GM18499 (cell line): ENCODE results near the gene SMIM14.
"Not testable (repeated sequence)": the region's sequence is repeated elsewhere in the genome, so short reads cannot be mapped to it uniquely, and the experiment has no call there.

Source experiments
- ATAC-seq: cut with Tn5 transposase; IDR thresholded peaks from one replicate; pipeline ENCODE4 v1.9.1; 2021; ENCODE audit warnings: moderate number of reproducible peaks; ENCODE audit not compliant: insufficient read depth, unreplicated experiment

The SMIM14 gene

DNA sequence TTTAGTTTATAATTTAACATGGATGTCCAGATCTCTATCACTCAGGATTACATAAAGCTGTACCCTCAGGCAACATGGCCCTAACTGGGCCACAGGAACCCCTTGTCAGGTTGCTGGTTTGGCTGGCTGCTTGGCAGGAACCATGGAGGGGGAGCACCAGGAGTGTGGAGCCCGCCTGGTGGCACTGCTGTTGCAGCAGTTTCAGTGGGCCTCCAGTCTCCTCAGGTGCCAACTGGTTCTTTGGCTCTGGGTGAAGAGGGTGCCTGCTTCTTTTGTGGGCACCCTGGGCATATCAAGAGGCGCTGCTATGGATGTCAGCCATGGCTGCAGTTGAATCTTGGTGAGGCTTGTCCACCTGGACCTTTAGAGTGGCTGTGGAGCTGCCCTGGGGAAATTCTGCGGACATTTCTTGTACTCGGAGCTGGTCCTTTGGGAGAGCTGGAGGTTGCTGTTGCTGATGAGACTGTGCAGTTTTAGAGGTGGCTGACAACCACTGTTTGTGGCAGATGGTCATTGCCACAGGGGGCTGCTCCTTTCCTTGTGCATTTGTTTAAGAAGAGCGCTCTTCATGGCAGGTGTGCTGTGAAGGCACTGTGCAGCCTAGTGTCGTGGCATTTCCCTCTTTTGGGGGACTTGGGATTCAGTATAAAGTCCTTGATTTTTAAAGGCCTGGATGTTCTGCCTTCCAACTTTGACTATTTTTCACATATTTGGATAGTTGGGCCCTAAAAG, 10.3 kb upstream of the SMIM14 start:
- ATAC-seq = no peak

DNA sequence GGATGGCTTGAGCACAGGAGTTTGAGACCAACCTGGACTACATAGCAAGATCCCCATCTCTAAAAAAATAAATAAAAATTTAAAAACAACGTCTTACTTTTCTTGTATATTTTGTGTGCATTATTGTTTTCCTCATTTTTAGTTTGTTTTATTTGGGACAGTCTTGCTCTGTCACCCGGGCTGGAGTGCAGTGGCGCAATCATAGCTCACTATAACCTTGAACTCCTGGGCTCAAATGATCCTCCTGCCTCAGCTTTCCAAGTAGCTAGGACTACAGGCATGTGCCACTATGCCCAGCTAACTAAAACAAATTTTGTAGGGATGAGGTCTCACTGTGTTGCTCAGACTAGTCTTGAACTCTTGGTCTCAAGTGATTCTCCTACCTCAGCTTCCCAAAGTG, 9.5 kb upstream of the SMIM14 start:
- ATAC-seq = no peak

DNA sequence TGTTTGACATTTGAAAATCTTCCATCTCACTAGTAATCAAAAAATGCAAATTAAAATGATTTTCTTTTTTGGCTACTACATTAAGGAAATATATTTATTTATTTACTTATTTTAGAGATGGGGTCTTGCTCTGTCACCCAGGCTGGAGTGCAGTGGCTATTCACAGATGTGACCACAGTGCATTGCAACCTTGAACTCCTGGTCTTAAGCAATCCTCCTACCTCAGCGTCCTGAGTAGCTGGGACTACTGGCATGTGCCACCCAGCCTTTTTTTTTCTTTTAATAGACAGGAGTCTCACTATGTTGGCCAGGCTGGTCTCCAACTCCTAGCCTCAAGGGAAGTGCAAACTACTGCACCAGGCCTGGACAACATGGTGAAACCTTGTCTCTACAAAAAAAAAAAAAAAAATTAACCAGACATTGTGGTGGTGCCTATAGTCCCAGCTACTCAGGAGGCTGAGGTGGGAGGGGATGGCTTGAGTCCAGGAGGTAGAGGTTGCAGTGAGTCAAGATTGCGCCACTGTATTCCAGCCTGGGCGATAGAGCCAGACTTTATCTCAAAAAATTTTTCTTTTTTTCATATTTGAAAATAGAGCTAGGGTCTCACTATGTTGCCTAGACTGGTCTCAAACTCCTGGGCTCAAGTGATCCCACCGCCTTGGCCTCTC, 4.4 kb upstream of the SMIM14 start:
- no peak for ATAC-seq

DNA sequence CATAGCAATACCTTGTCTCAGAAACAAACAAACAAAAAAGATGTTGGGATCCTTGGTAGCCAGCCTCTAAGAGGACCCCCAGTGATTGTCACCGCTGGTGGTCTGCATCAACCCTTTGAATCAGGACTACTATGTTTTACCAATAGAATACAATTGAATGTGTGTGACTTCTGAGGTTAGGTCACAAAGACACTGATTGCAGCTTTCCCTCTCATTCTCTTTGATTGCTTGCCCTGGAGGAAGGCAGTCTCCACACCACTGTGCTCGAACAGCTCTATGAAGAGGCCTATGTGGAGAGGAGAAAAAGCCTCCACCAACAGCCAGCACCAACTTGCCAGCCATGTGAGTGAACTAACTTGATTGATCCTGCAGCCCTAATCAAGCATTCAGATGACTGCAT, 2.8 kb upstream of the SMIM14 start:
- no peak for ATAC-seq

DNA sequence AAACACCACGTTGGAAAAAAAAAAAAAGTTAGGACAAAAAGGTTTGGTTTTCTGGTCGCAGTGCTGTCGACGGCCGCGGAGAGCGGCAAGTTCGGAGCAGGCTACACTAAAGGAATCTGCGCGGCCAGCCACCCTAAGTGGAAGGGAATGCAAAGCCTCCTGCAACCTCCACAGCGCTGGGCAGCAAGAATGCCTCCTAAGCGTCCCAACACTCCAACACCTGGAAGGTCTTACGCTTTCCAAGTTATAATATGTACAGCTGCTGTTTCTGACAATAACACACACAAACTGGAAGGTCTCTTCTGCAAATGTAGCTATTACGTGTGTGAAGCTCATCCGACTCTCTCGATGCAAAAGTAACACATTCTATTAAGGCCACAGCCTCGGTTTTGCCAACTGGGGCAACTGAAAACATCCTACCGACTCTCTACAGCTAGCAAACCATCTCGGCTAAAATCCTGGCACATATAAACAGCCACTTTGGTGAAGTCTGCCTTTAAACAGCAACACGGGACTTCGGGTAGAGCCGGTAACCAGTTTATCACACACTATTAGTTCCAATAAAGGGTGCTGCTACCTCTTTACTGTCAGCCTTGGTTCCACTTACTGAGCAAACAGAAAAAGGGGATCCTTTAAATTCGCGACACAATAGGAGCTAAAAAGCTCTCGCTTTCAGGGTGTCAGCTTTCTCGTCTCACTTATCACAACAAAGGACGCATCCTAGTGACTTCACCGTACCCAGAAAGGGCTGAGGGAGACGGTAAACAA, 895 bp downstream of the SMIM14 start:
- ATAC-seq = no peak

DNA sequence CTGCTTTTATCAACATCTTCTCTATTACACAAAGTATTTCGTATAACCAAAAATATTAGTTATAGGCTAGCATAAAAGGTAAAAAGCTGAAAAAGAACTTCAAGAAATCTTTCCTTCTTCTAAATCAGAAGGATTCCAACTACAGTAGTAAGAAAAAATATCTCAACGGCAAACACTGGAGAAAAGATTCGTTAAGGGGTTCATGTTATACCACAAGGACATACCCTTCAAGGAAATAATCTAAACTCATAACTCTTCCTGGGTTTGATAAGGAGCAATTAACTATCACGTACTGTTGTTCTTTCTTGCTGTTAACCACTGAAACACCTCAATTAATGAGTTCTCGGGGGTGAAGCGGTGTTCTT, 1.5 kb downstream of the SMIM14 start:
- ATAC-seq = no peak

DNA sequence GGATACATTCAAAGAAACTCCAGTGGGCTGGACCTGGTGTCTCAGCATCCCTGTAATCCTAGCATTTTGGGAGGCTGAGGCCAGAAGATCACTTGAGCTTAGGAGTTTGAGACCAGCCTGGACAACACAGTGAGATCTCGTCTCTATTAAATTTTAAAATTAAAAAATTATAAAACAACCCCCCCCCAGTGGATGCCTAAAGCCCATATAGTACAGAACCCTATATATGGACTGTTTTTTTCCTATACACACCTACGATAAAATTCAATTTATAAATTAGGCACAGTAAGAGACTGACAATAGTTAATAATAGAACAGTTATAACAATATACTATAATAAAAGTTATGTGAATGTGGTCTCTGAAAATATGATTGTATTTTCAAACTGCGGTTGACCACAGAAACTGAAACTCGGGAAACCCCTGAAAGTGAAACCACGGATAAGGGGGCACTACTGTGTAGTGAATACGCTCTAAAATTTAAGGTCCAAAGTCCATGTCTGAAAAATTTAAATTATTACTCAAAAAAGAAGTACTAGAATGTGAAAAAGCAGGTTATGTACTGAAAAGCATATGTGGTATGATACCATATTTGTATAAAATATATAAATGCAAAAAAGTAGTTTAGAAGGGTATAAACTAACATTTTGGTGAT, 2.0 kb downstream of the SMIM14 start:
- ATAC-seq = no peak

DNA sequence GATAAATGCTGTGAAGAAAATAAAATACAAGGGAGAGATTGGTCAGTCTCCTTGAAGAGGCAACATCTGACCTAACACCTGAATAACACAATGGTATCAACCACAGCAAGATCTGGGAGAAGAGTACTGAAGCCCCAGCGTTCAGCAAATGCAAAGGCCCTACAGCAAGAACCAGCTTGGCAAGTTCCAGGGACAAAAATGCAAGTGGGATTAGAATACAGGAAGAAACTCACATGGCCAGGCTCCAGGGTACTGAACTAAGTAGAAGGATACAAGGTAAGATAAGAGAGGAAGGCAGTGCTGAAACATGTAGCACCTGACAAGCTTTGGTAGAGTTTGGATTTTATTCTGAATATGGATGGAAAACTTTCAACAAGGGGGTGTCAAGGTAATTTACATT, 3.6 kb downstream of the SMIM14 start:
- no peak for ATAC-seq

DNA sequence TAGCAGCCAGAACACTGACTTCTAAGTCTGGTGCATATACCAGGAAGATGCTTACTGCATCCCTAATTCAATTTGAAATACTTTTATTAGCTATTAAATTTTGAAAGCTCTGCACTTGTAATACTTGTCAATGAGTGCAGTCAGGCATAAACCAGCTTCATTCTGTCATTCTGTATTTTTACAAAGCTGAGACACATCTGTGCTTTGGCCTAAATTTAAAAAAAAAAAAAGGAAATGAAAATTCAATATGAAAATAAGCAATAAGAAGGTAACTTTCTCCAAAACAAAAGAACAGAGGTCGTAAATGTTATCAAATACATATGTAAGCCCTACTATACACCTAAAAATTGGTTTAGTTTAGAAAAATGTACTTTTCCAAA, 7.0 kb downstream of the SMIM14 start:
- peak; percentile 61 for ATAC-seq

DNA sequence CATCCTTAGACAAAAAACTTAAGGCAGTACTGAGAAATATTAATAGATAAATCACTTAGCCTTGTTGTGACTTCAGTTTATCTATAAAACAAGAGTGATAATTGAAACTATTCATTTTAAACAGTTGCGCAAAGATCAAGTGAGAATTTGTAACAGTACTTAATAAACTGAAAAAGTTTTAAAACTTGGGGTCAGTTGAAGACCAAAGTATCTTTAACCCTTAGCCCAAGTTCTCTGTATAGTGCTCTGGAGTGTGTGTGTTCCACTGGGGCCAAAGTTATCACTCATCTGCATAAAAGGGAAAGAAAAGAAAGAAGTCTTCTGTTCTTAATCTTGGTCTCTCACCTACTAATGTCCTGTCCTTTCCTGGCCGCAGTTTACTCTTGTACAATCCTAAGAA, 11.3 kb downstream of the SMIM14 start:
- no peak for ATAC-seq

DNA sequence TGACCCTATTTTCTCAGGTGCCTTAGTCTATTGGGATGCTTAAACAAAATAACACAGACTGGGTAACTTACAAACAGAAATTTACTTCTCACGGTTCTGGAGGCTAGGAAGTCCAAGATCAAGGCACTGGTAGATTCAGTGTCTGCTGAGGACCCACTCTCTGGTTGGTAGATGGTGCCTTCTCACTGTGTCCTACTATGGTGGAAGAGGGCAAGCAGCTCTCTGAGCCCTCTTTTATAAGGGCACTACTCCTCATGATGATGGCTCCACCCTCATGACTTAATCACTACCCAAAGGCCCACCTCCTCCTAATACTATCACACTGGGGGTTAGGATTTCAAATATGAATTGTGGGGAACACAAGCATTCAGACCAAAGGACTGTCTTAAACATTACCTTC, 11.8 kb downstream of the SMIM14 start:
- no peak for ATAC-seq

DNA sequence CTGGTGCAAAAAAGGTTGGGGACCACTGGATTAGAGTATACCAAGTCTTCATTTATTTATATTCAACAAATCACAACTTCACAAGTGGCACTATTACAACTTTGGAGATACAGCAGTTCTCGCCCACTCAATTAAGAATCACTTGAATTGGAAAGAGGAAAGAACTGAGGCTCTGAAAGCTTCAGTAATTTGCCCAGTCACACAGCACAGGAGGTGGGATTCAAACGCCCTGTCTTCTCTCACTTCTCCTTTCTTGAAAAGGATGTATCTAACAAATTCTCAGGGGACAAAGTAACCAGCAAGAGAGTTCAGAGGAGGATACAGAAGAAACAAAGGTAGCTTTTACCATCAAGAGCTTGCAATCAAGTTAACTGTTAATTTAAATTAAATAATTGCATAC, 12.4 kb downstream of the SMIM14 start:
- ATAC-seq = no peak

DNA sequence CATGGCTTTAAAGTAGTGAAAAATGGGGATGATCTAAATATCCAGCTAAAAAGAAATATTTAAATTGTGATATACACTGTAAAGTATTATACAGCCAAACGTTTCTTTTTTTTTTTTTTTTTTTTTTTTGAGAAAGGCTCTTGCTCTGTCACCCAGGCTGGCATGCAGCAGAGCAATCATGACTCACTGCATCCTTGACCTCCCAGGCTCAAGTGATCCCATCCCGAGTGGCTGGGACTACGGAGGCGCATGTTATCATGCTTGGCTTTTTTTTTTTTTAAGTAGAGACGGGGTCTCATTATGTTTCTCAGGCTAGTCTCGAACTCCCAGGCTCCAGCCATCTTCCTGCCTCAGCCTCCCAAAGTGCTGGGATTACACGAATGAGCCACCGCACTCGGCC, 17.1 kb downstream of the SMIM14 start:
- ATAC-seq = no peak

DNA sequence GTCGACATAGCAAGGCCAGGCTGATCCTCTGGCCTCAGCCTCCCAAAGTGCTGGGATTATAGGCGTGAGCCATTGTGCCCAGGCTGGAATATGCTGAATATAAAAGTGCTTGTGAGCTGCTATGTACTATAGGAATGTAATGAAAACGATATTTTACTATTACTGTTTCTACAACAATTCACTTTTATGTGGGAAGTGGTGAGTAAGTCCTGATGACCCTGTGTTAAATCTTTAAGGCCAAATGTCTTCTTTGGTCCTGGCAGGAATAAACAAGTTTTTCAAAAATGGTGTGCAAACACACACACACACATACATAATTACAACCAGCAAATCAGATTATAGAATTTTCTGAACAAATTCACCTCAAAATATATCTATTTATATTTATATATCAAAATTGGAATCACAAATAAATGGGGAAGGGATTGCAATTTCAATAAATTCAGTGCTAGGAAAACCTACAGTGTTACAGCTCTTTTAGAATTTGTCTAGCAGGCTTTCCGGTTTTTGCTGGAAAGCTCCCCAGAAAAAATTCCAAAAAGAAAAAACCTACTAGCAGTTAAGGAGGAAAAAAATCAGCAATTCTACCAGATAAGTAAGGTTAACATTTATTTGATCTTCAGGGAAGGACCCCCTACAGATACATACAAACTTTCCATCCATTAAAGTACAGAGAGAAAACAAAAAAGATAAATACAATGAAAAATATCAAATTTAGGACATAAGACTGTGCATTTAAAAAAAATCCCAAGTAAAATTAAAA, 17.9 kb downstream of the SMIM14 start:
- no peak for ATAC-seq

DNA sequence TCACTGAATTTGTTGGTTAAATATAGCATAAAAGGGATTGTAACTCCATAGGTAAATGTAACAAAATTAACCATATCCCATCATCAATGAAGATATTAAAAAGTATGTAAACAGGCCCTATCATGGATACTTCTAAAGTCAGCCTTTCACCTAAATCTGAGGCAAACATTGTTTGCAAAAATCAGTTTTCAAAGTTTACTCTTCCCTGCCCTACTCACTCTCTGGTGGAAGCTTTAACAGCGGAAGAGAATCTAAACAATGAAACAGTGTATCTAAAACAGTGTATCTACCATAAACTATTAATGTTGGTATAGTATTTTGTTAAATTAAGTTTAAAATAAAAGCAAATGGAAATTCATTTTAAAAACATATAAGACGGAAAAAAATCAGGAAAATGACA, 21.1 kb downstream of the SMIM14 start:
- ATAC-seq = no peak

DNA sequence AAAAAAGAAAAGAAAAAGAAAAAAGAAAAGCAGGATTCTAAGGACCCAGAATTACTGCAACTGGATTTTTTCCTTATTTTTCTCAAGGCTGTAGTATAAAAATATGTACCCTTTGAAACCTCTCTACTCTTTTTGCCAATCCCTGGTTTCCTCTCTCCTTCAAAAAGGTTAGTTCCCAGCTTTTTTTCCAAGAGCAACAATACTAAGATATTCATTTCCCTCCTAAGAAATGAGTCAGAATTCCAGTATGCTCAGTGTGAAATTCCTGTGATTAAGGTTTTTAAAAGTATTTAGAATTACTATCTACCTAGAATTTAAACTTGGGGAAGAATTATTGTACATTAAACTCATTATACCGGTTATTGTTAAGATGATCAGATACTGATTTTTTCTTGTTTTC, 22.0 kb downstream of the SMIM14 start:
- ATAC-seq = no peak

DNA sequence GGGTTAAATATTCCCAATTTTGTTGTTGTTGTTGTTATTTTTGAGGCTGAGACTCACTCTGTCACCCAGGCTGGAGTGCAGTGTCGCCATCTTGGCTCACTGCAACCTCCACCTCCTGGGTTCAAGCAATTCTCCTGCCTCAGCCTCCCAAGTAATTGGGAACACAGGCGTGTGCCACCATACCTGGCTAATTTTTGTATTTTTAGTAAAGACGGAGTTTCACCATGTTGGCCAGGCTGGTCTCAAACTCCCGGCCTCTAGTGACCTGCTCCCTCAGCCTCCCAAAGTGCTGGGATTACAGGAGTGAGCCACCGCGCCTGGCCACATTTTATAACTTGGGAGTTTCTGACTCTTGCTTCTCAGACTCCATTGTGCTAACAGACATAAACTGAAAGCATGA, 22.6 kb downstream of the SMIM14 start:
- ATAC-seq = not testable (repeated sequence)

DNA sequence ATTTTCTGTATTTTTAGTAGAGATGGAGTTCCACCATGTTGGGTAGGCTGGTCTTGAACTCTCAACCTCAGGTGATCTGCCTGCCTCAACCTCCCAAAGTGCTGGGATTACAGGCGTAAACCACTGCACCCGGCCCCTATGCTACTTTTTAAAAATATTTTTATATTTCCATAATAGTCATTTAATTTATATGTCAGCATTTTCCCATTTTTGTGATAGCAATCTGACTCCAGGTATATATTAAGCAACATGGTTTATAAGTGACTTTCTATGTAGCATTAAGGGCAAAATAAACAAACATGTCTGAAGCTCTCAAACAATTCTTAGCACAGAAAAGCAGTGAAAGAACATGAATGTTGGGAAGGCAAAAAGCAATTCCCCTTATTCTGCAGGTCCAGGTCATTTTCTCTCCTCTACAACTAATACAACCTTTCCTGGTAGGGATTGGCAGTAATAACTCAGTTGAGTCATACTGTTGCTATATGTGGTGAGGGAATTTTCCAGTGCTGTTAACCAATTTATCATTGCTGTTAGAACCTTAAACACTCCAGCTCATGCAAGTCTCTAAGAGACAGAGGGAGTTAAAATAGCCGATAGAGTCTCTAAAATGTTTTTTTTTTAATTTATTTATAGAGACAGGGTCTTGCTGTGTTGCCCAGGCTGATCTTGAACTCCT, 24.0 kb downstream of the SMIM14 start:
- ATAC-seq = no peak

DNA sequence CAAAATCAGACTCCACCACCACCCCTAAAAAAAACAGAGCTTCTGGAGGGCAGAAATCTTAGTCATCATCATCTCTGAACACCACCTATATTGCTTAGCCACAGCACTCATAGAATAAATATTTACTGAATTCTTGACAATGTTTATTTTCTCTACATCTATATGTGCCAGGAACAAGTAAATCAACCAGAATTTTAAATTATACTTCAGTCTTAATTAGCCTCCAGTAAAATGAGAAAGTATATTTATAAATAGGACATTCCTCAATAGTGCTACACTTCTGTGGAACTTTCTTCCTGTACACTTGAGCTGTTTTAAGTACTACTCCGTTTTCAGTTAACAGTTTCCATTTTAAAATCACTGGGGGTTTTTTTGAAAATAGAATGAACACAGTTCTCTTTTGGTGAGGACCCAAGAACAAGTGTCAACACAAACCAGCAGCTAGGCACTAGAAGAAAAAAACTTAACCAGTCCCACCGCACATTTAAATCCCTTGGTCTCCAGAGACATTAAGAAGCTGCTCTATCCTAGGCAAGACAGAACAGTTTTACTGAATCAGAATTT, 25.5 kb downstream of the SMIM14 start:
- ATAC-seq = no peak
